Measurements from ENCODE around the gene TXNDC15. TPM values are rescaled to one million over a fixed set of nuclear protein-coding genes. Genes with fewer than 3 reads are reported as not detected.
A peak's percentile ranks its signal among the peaks of the same experiment; 100 is the strongest.
"Not testable (repeated sequence)": the region's sequence is repeated elsewhere in the genome, so short reads cannot be mapped to it uniquely, and the experiment has no call there.

Gene TXNDC15
- total RNA-seq, 2 experiments from 2014 or later = 42.6 to 46.7 TPM

DNA sequence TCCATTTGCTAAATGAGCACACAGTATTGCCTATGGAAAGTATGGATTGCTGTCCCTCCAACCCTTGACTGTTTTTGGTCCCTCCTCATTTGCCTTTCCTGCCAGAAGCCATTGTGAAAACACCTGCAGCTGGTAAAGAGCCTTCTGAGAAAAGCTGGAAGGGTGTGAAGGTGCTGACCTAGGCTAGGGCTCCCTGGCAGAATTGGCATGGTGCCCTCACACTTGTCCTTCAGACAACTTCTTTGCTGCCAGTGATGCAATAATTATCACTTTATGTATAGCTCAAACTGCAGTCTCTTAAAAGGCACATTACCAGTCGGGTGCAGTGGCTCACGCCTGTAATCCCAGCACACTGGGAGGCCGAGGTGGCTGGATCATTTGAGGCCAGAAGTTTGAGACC, 4.2 kb downstream of the TXNDC15 start:
- Mint-ChIP-seq H3K9me3 (ENCODE audit: insufficient read depth) (no peaks in the 10 kb centered on the region), H3K27me3 (ENCODE audit: low read depth) (no peaks in the 10 kb centered on the region), H3K4me1 (ENCODE audit: low read depth) (peaks cover 47% of the 10 kb centered on the region), H3K36me3 (ENCODE audit: low read depth) (peaks cover 29% of the 10 kb centered on the region), H3K4me3 (no peak overlapping the region), H3K27ac (no peak overlapping the region)
- ATAC-seq (no peak), DNase-seq (no peak)
- POLR2A ChIA-PET = interaction anchor here (1.1 kb wide), 1 partner anchor 26 kb away, joined by 5 read pairs; no protein-coding TSS in a partner anchor
- CTCF ChIA-PET = no interaction called here

DNA sequence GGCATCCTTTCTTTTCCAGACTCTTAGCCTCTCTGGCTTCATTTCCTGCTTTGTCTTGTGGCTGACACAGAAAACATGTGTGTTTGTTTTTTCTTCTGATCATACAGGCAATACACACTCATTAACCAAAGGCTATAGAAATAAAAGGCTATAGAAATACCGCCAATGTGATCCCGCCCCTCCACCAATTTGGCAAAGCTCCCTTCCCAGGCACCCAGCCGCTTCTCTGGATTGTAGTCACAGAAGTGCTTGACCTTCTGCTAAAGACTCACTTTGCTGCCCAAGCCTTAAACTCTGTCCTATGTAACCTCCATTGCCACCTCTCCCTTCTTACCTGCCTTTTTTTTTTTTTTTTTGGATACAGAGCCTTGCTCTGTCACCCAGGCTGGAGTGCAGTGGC, 5.3 kb downstream of the TXNDC15 start:
- Mint-ChIP-seq H3K27me3 (ENCODE audit: low read depth) (no peaks in the 10 kb centered on the region), H3K36me3 (ENCODE audit: low read depth) (peaks cover 29% of the 10 kb centered on the region), H3K4me1 (ENCODE audit: low read depth) (peaks cover 45% of the 10 kb centered on the region), H3K9me3 (ENCODE audit: insufficient read depth) (no peaks in the 10 kb centered on the region), H3K27ac (no peak overlapping the region), H3K4me3 (no peak overlapping the region)
- ChIA-PET CTCF (interaction anchor here (1.1 kb wide), 1 partner anchor 25 kb away, joined by 3 read pairs; the partner anchor contains the start of gene PCBD2), POLR2A (no interaction called here)
- no peak for DNase-seq
- ATAC-seq = no peak

- H3K27me3 Mint-ChIP-seq (ENCODE audit: low read depth); CTCF ChIA-PET; POLR2A ChIA-PET; H3K27ac Mint-ChIP-seq; H3K4me3 Mint-ChIP-seq; ATAC-seq; DNase-seq; H3K9me3 Mint-ChIP-seq (ENCODE audit: insufficient read depth): not testable (repeated sequence)
- Mint-ChIP-seq H3K4me1 (ENCODE audit: low read depth) (peaks cover 36% of the 10 kb centered on the region), H3K36me3 (ENCODE audit: low read depth) (peaks cover 25% of the 10 kb centered on the region)
Observed at GRCh38 chr5:134880937-134881336, 6.8 kb downstream of the TXNDC15 start.

- POLR2A ChIA-PET; H3K27ac Mint-ChIP-seq; H3K4me3 Mint-ChIP-seq; CTCF ChIA-PET; H3K9me3 Mint-ChIP-seq (ENCODE audit: insufficient read depth); ATAC-seq; H3K27me3 Mint-ChIP-seq (ENCODE audit: low read depth); DNase-seq: not testable (repeated sequence)
- Mint-ChIP-seq H3K36me3 (ENCODE audit: low read depth) (peaks cover 20% of the 10 kb centered on the region), H3K4me1 (ENCODE audit: low read depth) (peaks cover 29% of the 10 kb centered on the region)
Observed at GRCh38 chr5:134881711-134882110, 7.5 kb downstream of the TXNDC15 start.

- POLR2A ChIA-PET = no interaction called here
- Mint-ChIP-seq H3K4me3 (no peak overlapping the region), H3K27ac (no peak overlapping the region), H3K36me3 (ENCODE audit: low read depth) (peaks cover 35% of the 10 kb centered on the region), H3K9me3 (ENCODE audit: insufficient read depth) (no peaks in the 10 kb centered on the region), H3K4me1 (ENCODE audit: low read depth) (peaks cover 4% of the 10 kb centered on the region), H3K27me3 (ENCODE audit: low read depth) (no peaks in the 10 kb centered on the region)
- ATAC-seq (no peak), DNase-seq (no peak)
- CTCF ChIA-PET = no interaction called here
Observed at GRCh38 chr5:134887593-134888159, 13.5 kb downstream of the TXNDC15 start.

- CTCF ChIA-PET = interaction anchor here (1.1 kb wide), 1 partner anchor 105 kb away, joined by 3 read pairs; no protein-coding TSS in a partner anchor
- Mint-ChIP-seq H3K27me3 (ENCODE audit: low read depth) (no peaks in the 10 kb centered on the region), H3K4me3 (no peak overlapping the region), H3K4me1 (ENCODE audit: low read depth) (peaks cover 4% of the 10 kb centered on the region), H3K27ac (no peak overlapping the region), H3K36me3 (ENCODE audit: low read depth) (peaks cover 43% of the 10 kb centered on the region), H3K9me3 (ENCODE audit: insufficient read depth) (no peaks in the 10 kb centered on the region)
- POLR2A ChIA-PET = no interaction called here
- ATAC-seq (no peak), DNase-seq (no peak)
Observed at GRCh38 chr5:134889335-134889734, 15.2 kb downstream of the TXNDC15 start.

DNA sequence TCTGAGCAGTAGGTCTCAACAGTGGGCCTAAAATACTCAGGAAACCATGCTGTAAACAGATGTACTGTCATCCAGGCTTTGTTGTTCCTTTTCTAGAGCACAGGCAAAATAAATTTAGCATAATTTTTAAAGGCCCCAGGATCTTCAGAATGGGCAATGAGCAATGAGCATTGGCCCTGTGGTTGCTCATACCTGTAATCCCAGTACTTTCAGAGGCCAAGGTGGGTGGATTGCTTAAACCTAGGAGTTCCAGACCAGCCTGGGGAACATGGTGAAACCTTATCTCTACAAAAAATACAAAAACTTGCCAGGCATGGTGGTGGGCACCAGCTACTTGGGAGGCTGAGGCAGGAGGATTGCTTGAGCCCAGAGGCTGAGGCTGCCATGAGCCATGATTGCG, 17.3 kb downstream of the TXNDC15 start:
- Mint-ChIP-seq H3K9me3 (ENCODE audit: insufficient read depth) (no peaks in the 10 kb centered on the region), H3K4me1 (ENCODE audit: low read depth) (peaks cover 4% of the 10 kb centered on the region), H3K36me3 (ENCODE audit: low read depth) (peaks cover 46% of the 10 kb centered on the region), H3K4me3 (no peak overlapping the region), H3K27me3 (ENCODE audit: low read depth) (no peaks in the 10 kb centered on the region), H3K27ac (no peak overlapping the region)
- POLR2A ChIA-PET = interaction anchor here (2.6 kb wide), 1 partner anchor 13 kb away, joined by 9 read pairs; the partner anchor contains the start of gene PCBD2
- ATAC-seq = no peak
- DNase-seq = no peak
- CTCF ChIA-PET = interaction anchor here (0.6 kb wide), 1 partner anchor 9 kb away, joined by 3 read pairs; no protein-coding TSS in a partner anchor

- ChIA-PET POLR2A (interaction anchor here (2.6 kb wide), 1 partner anchor 12 kb away, joined by 9 read pairs; the partner anchor contains the start of gene PCBD2), CTCF (no interaction called here)
- Mint-ChIP-seq H3K27me3 (ENCODE audit: low read depth) (no peaks in the 10 kb centered on the region), H3K27ac (no peak overlapping the region), H3K36me3 (ENCODE audit: low read depth) (peaks cover 46% of the 10 kb centered on the region), H3K4me3 (no peak overlapping the region), H3K9me3 (ENCODE audit: insufficient read depth) (no peaks in the 10 kb centered on the region), H3K4me1 (ENCODE audit: low read depth) (peaks cover 4% of the 10 kb centered on the region)
- ATAC-seq = no peak
- no peak for DNase-seq
Observed at GRCh38 chr5:134892282-134892681, 18.1 kb downstream of the TXNDC15 start.

DNA sequence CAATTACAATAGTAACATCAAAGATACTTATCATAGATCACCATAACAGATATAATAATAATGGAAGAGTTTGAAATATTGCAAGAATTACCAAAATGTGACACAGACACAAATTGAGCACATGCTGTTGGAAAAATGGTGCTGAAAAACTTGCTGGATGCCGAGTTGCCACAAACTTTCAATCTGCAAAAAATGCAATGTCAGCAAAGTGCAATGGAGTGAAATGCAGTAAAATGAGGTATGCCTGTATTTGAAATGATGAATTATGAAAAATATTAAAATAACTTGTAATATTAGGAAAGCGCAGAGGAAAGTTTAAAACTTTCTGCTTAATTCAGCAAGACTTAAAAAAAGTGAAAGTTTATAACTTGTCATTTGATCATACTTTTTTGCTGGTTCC, 18.8 kb downstream of the TXNDC15 start:
- no peak overlapping the region for H3K4me3 Mint-ChIP-seq
- no peaks in the 10 kb centered on the region for H3K27me3 Mint-ChIP-seq (ENCODE audit: low read depth)
- POLR2A ChIA-PET = interaction anchor here (2.6 kb wide), 1 partner anchor 11 kb away, joined by 9 read pairs; the partner anchor contains the start of gene PCBD2
- DNase-seq (no peak), ATAC-seq (no peak)
- H3K9me3 Mint-ChIP-seq (ENCODE audit: insufficient read depth) = no peaks in the 10 kb centered on the region
- no peaks in the 10 kb centered on the region for H3K4me1 Mint-ChIP-seq (ENCODE audit: low read depth)
- no peak overlapping the region for H3K27ac Mint-ChIP-seq
- CTCF ChIA-PET = no interaction called here
- peaks cover 41% of the 10 kb centered on the region for H3K36me3 Mint-ChIP-seq (ENCODE audit: low read depth)

GRCh38 chr5:134893748-134894505, 19.8 kb downstream of the TXNDC15 start:
- DNase-seq (no peak), ATAC-seq (no peak)
- Mint-ChIP-seq H3K9me3 (ENCODE audit: insufficient read depth) (no peaks in the 10 kb centered on the region), H3K4me1 (ENCODE audit: low read depth) (no peaks in the 10 kb centered on the region), H3K27ac (no peak overlapping the region), H3K4me3 (no peak overlapping the region), H3K27me3 (ENCODE audit: low read depth) (no peaks in the 10 kb centered on the region), H3K36me3 (ENCODE audit: low read depth) (peaks cover 40% of the 10 kb centered on the region)
- ChIA-PET CTCF (interaction anchor here (2.7 kb wide), 1 partner anchor 11 kb away, joined by 9 read pairs; the partner anchor contains the start of gene PCBD2), POLR2A (no interaction called here)

- peaks cover 23% of the 10 kb centered on the region for H3K36me3 Mint-ChIP-seq (ENCODE audit: low read depth)
- DNase-seq (no peak), ATAC-seq (no peak)
- peak overlapping the region; percentile 68 for H3K27ac Mint-ChIP-seq
- CTCF ChIA-PET = interaction anchor here (1.3 to 1.4 kb wide), 2 partner anchors 30 to 57 kb away, joined by 3 to 5 read pairs; partner anchors contain the start of gene C5orf24
- H3K4me1 Mint-ChIP-seq (ENCODE audit: low read depth) = peaks cover 20% of the 10 kb centered on the region
- no peaks in the 10 kb centered on the region for H3K9me3 Mint-ChIP-seq (ENCODE audit: insufficient read depth)
- POLR2A ChIA-PET = interaction anchor here (0.5 to 1.3 kb wide), 2 partner anchors 53 to 144 kb away, joined by 3 to 4 read pairs; partner anchors contain the start of gene DDX46
- H3K4me3 Mint-ChIP-seq = no peak overlapping the region
- no peaks in the 10 kb centered on the region for H3K27me3 Mint-ChIP-seq (ENCODE audit: low read depth)
Observed at GRCh38 chr5:134902071-134902801, 28.1 kb downstream of the TXNDC15 start.

Measured in activated CD8-positive, alpha-beta T cell treated with anti-CD3 and anti-CD28 coated beads, Interleukin-2, amount 10 ng/mL, durations not matched to agents 7 days and 5 days (primary cell).